CD4-positive, alpha-beta T cell treated with Interleukin-12 subunit alpha and Interleukin-12 subunit beta, for 1 hour (primary cell): ENCODE data around the gene MICAL2.

Source experiments
- DNase-seq: peaks from one replicate; pipeline ENCODE4 v3.0.0-alpha.2; 2020

Gene MICAL2

GRCh38 chr11:12120031-12121008 lies 9.9 kb downstream of the MICAL2 start:
- DNase-seq = no peak

DNA sequence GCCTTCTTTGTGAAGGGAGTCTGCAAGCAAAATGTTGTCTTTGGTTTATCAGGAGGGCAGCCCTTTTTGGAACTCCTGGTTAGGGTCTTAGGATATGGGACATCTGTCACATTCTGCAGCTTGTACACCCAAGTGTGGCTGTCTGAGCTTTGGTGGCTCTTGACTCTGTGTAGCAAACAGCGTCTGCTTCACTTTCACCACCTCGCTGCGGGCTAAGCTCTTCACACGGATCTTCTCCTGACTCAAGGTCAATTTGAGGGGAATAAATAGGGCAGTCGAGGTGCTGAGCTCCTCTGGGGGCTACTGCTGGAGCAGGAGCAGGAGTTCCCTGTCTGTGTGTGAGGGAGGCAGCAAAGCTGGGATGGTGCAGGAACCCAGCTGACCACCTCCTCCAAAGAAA lies 10.6 kb downstream of the MICAL2 start:
- DNase-seq = no peak

- DNase-seq = no peak
Measured at GRCh38 chr11:12121517-12121916, 11.1 kb downstream of the MICAL2 start.

GRCh38 chr11:12122083-12122482 lies 11.7 kb downstream of the MICAL2 start:
- no peak for DNase-seq

GRCh38 chr11:12123273-12123672 lies 12.9 kb downstream of the MICAL2 start:
- DNase-seq = no peak

- DNase-seq = no peak
Measured at GRCh38 chr11:12123799-12124198, 13.4 kb downstream of the MICAL2 start.

- DNase-seq = no peak
Measured at GRCh38 chr11:12124306-12124705, 13.9 kb downstream of the MICAL2 start.

GRCh38 chr11:12125609-12126149 lies 15.3 kb downstream of the MICAL2 start:
- no peak for DNase-seq

- no peak for DNase-seq
Measured at GRCh38 chr11:12126344-12127019, 16.1 kb downstream of the MICAL2 start.

DNA sequence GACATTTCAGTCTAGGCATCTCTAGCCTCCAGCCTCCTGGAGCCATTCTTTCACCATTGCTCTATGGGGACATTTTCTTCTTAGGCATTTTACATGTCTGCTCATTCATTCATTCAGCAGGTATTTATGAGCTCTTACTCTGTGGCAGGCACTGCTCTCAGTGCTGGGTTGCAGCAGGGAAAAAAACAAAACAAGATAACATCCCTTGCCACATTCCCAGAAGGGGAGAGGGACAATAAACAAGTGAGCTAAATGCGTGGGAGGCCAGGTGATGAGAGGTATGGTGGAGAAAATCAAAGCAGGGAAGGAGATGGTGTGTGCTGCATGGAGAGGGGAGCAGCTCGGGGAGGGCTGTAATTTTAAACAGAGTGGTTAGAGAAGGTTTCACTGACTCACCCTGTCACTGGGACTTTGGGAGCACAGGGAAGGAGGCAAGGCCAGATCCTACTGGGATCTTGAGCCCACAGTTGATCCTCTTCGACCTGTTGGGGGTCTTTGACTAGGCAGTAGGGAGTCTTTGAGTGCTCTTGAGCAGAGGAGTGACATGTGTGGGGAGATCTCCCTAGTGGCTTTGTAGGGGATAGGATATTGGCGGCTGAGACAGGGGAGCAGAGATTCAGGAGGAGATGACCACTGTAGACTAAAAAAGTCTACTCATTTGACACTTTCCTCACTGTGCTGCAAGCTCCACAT lies 17.0 kb downstream of the MICAL2 start:
- DNase-seq = no peak

DNA sequence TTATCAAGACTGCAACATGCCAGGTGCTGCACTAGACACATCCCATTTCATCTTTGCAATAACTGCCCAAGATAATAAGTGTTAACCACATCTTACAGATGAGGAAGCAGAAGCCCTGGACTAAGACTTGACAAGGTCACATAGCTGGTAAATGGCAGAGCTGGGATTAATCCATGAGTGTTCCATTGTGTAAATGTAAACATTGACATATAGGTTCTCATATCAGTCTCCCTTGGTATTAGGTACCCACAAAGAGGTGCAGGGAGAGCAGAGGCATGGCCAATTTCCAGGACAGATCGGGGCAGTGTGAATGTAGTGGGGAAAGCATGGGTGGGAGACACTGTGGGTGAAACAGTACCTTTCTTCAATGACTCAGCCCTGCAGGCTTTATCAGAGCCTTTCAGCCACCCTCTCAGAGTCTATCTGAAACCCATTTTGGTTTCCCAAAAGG lies 17.9 kb downstream of the MICAL2 start:
- DNase-seq = no peak

DNA sequence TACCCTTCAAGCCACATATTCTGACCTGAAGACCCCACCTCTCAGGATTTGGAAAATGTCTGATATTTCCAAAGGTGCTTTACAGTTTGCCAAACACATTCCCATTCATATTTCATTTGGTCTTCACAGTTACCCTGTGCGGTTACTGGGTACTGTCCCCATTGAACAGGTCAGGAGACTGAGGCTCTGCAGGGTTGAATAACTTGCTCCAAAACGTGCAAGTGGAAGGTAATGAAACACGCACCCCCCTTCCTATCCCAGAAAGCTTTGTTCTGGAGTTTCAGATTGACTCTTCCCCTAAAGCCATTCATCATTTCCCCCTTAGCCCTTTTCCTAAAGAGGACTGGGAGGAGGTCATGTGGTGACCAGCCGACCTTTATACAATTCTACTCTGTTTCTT lies 18.8 kb downstream of the MICAL2 start:
- no peak for DNase-seq

DNA sequence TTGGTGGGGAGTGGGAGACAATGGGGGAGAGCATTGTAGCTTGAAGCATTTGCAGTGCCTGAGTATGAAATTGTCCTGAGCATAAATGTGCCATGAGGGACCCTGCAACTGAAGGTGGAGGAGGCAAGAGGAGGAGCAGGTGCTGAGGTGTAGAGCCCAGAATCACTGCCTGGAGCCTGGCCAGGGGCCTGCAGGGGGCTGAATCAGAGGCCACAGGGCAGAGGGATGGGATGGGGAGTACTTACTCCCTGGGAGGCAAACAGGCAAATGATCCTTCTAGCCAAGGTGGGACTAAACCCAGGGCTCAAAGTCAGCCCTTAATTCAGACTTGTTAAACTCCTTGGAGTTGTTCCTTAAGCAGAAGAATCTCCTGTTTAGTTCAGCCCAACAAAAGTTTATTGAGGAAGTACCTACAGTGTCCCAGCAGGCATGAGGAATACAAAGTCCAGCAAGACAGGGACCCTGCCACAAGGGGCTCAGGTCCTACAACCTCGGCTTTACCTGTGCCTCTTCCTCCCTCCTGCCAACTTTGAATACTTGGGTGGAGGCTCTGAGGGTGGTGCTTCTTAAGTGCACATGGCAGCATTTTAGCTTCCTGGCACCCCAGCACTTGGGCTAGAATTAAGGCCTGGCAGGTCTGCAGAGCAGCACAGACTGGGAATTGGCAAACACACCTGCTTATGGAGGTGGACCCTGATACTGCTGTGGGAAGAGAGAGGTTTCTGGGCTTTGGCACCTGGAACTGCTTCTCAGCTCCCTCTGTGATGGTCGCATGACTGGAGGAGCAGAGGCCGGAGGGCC lies 20.0 kb downstream of the MICAL2 start:
- no peak for DNase-seq

GRCh38 chr11:12131943-12132789 lies 21.8 kb downstream of the MICAL2 start:
- no peak for DNase-seq

DNA sequence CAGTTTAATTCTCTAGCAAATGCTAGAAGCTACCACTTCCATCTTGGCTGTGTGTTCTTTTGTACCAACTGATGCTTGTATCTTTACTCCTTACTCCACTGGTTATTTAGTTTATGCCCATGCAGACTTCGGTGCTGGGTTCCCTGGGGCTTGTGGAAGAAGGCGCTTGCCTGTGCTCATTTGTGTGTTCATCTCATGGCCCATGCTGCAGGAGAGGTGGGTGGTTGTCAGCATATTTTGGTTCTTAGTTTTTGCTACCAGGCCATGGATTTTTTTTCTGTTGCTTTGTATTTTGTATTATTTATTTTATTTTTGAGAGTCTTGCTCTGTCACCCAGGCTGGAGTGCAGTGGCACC lies 22.4 kb downstream of the MICAL2 start:
- no peak for DNase-seq

DNA sequence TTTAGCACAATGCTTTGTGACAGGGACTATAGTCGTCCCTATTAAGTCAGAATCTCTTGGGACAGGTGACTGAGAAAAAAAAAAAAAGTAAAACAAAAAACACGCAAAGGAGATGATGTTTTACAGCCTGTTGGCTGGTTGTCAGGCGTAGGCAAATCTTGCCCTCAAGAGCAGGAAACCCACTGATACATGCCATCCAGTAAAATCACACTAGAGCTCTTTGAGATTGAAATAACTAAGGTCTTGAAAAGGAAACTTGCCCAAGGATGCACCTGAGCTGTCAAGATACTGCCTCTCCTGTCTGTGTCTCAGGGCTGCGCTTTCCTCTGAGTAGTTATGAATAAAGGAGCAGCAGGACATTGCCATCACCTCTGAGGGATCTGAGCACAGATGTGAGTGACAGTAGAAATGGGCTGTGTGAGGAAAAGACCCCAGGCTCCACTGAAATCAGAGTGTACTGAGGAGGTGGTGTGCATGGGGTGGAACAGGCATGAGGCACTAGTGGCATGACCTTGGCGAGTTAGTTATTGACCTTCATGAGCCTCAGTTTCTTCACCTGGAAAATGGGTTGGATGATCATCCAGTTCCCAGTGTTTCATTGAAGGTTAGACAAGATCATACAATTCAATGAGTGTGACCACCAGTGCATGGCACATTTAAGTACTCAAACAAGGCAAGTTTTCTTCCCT lies 23.3 kb downstream of the MICAL2 start:
- DNase-seq = no peak

- DNase-seq = no peak
Measured at GRCh38 chr11:12134236-12134585, 23.8 kb downstream of the MICAL2 start.

GRCh38 chr11:12135185-12135584 lies 24.8 kb downstream of the MICAL2 start:
- no peak for DNase-seq

- no peak for DNase-seq
Measured at GRCh38 chr11:12137005-12137690, 26.8 kb downstream of the MICAL2 start.
